Lower lobe of right lung (tissue), 2 donors: ENCODE data around the gene MYMX. TPM values are rescaled to one million over a fixed set of nuclear protein-coding genes. Genes with fewer than 3 reads are reported as not detected.
"Not testable (repeated sequence)": the region's sequence is repeated elsewhere in the genome, so short reads cannot be mapped to it uniquely, and the experiment has no call there.

Experiments
- ATAC-seq, 2 donors: fragments of 200-7000 bp; cut with Tn5 transposase; one replicate each; pipeline ENCODE4 v1.9.1; 2020 to 2022; ENCODE audit warnings: mild to moderate bottlenecking in 2 of 2, moderate library complexity in 2 of 2
- DNase-seq: peaks from one replicate; pipeline ENCODE4 v3.0.0-alpha.2; 2020
- H3K27ac ChIP-seq: fragments of 200-600 bp; one replicate; pipeline ENCODE4 v1.8.0; 2022
- H3K27me3 ChIP-seq: fragments of 200-600 bp; one replicate; pipeline ENCODE4 v1.8.0; 2022; ENCODE audit warnings: low read depth
- H3K36me3 ChIP-seq: fragments of 200-600 bp; one replicate; pipeline ENCODE4 v1.8.0; 2022; ENCODE audit warnings: mild to moderate bottlenecking
- H3K4me1 ChIP-seq: fragments of 200-600 bp; one replicate; pipeline ENCODE4 v1.8.0; 2022
- H3K4me3 ChIP-seq: fragments of 200-600 bp; one replicate; pipeline ENCODE4 v1.8.0; 2022; ENCODE audit warnings: mild to moderate bottlenecking
- H3K9me3 ChIP-seq: fragments of 200-600 bp; one replicate; pipeline ENCODE4 v1.8.0; 2022
- CTCF ChIP-seq: fragments of 200-600 bp; IDR thresholded peaks from one replicate; pipeline ENCODE4 v1.8.0; 2022; ENCODE audit warnings: antibody characterized with exemption, mild to moderate bottlenecking
- intact Hi-C: fragments of 100-400 bp; cut with DNase I; formaldehyde crosslinking; loops from one replicate; pipeline ENCODE4 v1.11.0; 2022
- total RNA-seq: library from RNA; stranded (reverse); fragmentation: NEBNext Ultra II Directional; extraction: Animal tissue kit (Norgen Biotek cat#: 25700); gene quantifications from one replicate; pipeline ENCODE4 v1.2.1, GENCODE V29; 2021
- donor health status: DM: no; HTN: yes; CAD: no; lungs with severe emphysema.

Gene MYMX
- total RNA-seq, 1 donor from 2014 or later = not detected

- Histone ChIP-seq H3K27ac (no peak overlapping the region), H3K36me3 (no peaks in the 10 kb centered on the region), H3K9me3 (no peaks in the 10 kb centered on the region), H3K4me3 (no peak overlapping the region), H3K4me1 (no peaks in the 10 kb centered on the region), H3K27me3 (no peaks in the 10 kb centered on the region)
- no peak for TF ChIP-seq CTCF
- DNase-seq (peak; percentile 11), ATAC-seq (no peak)
- intact Hi-C loops = no loop called here
These were observed 33.8 kb upstream of the MYMX start for GRCh38 chr6:44182911-44183390.

- H3K4me1 ChIP-seq = no peaks in the 10 kb centered on the region
- H3K27ac ChIP-seq = no peak overlapping the region
- H3K36me3 ChIP-seq = no peaks in the 10 kb centered on the region
- no peaks in the 10 kb centered on the region for H3K9me3 ChIP-seq
- H3K27me3 ChIP-seq = no peaks in the 10 kb centered on the region
- intact Hi-C loops = no loop called here
- TF ChIP-seq CTCF = no peak
- peak; percentile 17 for DNase-seq
- ATAC-seq = no peak
- no peak overlapping the region for H3K4me3 ChIP-seq
These were observed 32.9 kb upstream of the MYMX start for GRCh38 chr6:44183783-44184182.

- ATAC-seq, H3K27ac ChIP-seq, H3K36me3 ChIP-seq, H3K4me3 ChIP-seq, H3K9me3 ChIP-seq, intact Hi-C loops, H3K4me1 ChIP-seq, H3K27me3 ChIP-seq, DNase-seq: not testable (repeated sequence)
These were observed 31.4 kb upstream of the MYMX start for GRCh38 chr6:44185356-44185755.

GRCh38 chr6:44185953-44186634 lies 30.6 kb upstream of the MYMX start:
- H3K27me3 ChIP-seq = no peaks in the 10 kb centered on the region
- peak overlapping the region; percentile 11 for H3K27ac ChIP-seq
- DNase-seq (no peak), ATAC-seq (no peak)
- intact Hi-C loops = no loop called here
- H3K9me3 ChIP-seq = no peaks in the 10 kb centered on the region
- no peaks in the 10 kb centered on the region for H3K36me3 ChIP-seq
- no peak for TF ChIP-seq CTCF
- H3K4me3 ChIP-seq = no peak overlapping the region
- H3K4me1 ChIP-seq = no peaks in the 10 kb centered on the region

- H3K36me3 ChIP-seq = no peaks in the 10 kb centered on the region
- no peaks in the 10 kb centered on the region for H3K27me3 ChIP-seq
- DNase-seq = no peak
- H3K4me1 ChIP-seq = no peaks in the 10 kb centered on the region
- H3K9me3 ChIP-seq = no peaks in the 10 kb centered on the region
- no peak for TF ChIP-seq CTCF
- H3K27ac ChIP-seq = no peak overlapping the region
- H3K4me3 ChIP-seq = no peak overlapping the region
- ATAC-seq = no peak
- intact Hi-C loops = no loop called here
These were observed 30.1 kb upstream of the MYMX start for GRCh38 chr6:44186635-44187025.

GRCh38 chr6:44188819-44189218 lies 27.9 kb upstream of the MYMX start:
- Histone ChIP-seq H3K4me3 (no peak overlapping the region), H3K27ac (no peak overlapping the region), H3K36me3 (no peaks in the 10 kb centered on the region), H3K9me3 (no peaks in the 10 kb centered on the region), H3K4me1 (no peaks in the 10 kb centered on the region), H3K27me3 (no peaks in the 10 kb centered on the region)
- no peak for ATAC-seq
- no peak for TF ChIP-seq CTCF
- intact Hi-C loops = no loop called here
- no peak for DNase-seq
